ENCODE data around the gene NPIPA1.
"Not testable (repeated sequence)": the region's sequence is repeated elsewhere in the genome, so short reads cannot be mapped to it uniquely, and the experiment has no call there.

DNA sequence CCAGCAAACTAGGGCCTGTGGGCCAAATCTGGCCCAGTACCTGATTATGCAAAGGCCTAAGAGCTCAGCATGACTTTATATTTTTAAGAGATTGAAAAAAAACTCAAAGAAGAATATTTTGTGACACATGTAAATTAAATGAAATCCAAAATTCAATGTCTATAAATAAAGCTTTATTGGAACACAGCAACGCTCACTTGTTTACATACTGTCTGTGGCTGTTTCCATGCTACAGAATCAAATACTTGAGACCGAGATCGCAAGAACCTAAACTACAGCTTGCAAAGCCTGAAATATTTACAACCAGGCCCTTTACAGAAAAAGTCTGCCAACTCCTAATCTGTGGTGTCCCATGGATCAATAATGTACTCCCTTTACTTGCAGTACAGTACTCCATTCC lies 32.6 kb downstream of the NPIPA1 start:
- TF ChIP-seq, protein P1, sequence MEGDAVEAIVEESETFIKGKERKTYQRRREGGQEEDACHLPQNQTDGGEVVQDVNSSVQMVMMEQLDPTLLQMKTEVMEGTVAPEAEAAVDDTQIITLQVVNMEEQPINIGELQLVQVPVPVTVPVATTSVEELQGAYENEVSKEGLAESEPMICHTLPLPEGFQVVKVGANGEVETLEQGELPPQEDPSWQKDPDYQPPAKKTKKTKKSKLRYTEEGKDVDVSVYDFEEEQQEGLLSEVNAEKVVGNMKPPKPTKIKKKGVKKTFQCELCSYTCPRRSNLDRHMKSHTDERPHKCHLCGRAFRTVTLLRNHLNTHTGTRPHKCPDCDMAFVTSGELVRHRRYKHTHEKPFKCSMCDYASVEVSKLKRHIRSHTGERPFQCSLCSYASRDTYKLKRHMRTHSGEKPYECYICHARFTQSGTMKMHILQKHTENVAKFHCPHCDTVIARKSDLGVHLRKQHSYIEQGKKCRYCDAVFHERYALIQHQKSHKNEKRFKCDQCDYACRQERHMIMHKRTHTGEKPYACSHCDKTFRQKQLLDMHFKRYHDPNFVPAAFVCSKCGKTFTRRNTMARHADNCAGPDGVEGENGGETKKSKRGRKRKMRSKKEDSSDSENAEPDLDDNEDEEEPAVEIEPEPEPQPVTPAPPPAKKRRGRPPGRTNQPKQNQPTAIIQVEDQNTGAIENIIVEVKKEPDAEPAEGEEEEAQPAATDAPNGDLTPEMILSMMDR (IDR thresholded peaks at IDR 0.05), result not testable (repeated sequence)
- TF ChIP-seq POLR2A (IDR thresholded peaks at IDR 0.05), result not testable (repeated sequence)

Data from right lobe of liver (tissue), 4 donors.